IPS DF 19.7 (cell line): Measurements from ENCODE around the gene SPATA20.

Experiments
- DNase-seq: peaks from one replicate; pipeline ENCODE4 v3.0.0-alpha.2; 2013; ENCODE audit warnings: low read depth, low spot score

The SPATA20 gene

DNA sequence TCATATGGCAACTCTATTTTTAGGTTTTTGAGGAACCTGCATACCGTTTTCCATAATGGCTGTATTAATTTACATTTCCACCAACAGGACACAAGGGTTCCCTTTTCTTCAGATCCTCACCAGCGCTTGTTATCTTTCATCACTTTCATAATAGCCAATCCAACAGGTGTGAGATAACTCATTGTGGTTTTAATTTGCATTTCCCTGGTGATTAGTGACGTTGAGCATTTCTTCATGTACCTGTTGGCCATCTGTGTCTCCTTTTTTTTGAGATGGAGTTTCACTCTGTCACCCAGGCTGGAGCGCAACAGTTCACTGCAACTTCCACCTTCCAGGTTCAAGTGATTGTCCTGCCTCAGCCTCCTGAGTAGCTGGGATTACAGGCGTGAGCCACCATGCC, 51.5 kb downstream of the SPATA20 start:
- no peak for DNase-seq

- no peak for DNase-seq
Measured at GRCh38 chr17:50599606-50600005, 52.6 kb downstream of the SPATA20 start.

GRCh38 chr17:50601823-50602375, 54.9 kb downstream of the SPATA20 start:
- DNase-seq = no peak

DNA sequence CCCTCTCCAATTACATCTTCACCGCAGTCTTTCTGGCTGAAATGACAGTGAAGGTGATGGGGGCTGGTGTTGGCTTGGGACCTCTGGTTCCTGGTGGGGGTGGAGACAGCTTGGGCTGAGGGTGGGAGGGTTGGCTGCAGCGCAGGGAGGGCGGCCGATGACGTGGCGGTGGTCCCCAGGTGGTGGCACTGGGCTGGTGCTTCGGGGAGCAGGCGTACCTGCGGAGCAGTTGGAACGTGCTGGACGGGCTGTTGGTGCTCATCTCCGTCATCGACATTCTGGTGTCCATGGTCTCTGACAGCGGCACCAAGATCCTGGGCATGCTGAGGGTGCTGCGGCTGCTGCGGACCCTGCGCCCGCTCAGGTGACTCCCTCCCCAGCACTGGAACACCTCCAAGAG, 55.9 kb downstream of the SPATA20 start:
- DNase-seq = no peak

- DNase-seq = no peak
Measured at GRCh38 chr17:50603340-50603739, 56.4 kb downstream of the SPATA20 start.

DNA sequence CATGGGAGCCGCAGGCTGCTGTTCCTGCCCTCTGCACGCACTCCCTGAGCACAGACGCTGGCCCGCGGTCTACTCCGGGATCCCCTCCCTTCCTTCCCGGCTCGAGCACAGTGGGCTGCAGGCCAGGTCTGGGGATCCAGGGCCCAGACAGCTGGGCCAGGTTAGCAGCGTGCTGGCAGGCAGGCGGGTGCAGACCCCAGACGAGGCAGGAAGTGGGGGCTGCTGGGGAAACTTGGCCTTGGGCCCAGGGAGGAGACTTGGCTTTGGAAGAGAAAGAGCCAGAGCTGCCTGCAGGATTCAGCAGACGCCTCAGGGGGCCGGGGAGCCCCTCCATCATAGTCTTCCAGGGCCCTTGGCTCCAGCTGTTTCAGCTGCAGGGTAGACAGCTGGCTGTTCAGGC, 57.5 kb downstream of the SPATA20 start:
- DNase-seq = no peak

- no peak for DNase-seq
Measured at GRCh38 chr17:50605429-50605828, 58.5 kb downstream of the SPATA20 start.
